ENCODE data around the gene MLYCD.

- TF ChIP-seq CTCF (optimal IDR thresholded peaks at IDR 0.05 in 1 of 3, IDR thresholded peaks at IDR 0.05 in 1 of 3, conservative IDR thresholded peaks at IDR 0.05 in 1 of 3; ENCODE audit: extremely low read depth in 1 of 3, insufficient read depth in 2 of 3, low read length in 3 of 3), result no peak
- no peak for TF ChIP-seq EZH2 (IDR thresholded peaks at IDR 0.05; ENCODE audit: low read length)
Observed at GRCh38 chr16:83940119-83940518, 41.2 kb downstream of the MLYCD start.
